SH-SY5Y (cell line): ENCODE data around the gene ZBBX.

Source experiments
- GATA2 ChIP-seq: IDR thresholded peaks from 2 replicates; pipeline ENCODE4 v1.6.1; 2011; ENCODE audit warnings: mild to moderate bottlenecking, low read depth, low read length
- GATA3 ChIP-seq: IDR thresholded peaks from 2 replicates; pipeline ENCODE4 v1.6.1; 2011; ENCODE audit warnings: low read depth, mild to moderate bottlenecking, low read length, moderate library complexity

- TF ChIP-seq GATA2 (no peak), GATA3 (no peak)
Measured at GRCh38 chr3:167246252-167246651, 133.8 kb downstream of the ZBBX start.
